ENCODE results near the gene PAXIP1.
A peak's percentile ranks its signal among the peaks of the same experiment; 100 is the strongest.

Gene PAXIP1

DNA sequence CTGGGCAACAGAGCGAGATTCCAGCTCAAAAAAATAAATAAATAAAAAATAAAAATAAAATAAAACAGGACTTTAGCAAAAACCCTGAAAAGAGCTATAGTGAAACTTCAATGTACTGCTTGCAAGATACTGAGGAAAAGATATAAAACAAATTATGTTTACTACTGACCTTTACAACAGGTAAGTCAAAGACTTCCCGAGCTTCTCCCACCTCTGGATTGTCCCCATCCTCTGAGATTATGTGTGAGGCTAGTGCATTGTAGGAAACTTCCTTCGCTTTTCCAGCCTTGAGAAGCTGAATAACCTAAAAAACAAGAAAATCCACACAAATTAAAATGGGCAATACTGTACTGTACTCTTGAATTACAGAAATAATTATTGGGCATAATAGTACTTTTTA lies 4.4 kb downstream of the PAXIP1 start:
- no peak overlapping the region for H3K4me3 ChIP-seq
- H3K9ac ChIP-seq, result no peak overlapping the region
- H3K27ac ChIP-seq, result no peak overlapping the region
- no peaks in the 10 kb centered on the region for H3K27me3 ChIP-seq
- peaks cover 16 to 26% (median 20%) of the 10 kb centered on the region in 10 experiments for H3K4me1 ChIP-seq
- H3K36me3 ChIP-seq, result peaks cover 45 to 67% (median 61%) of the 10 kb centered on the region in 11 experiments
- no peak overlapping the region for H3K4me2 ChIP-seq
- no peak for TF ChIP-seq Cebpa-rat (IDR thresholded peaks at IDR 0.05)
- H4K20me1 ChIP-seq, result peaks cover 0 to 37% (median 20%) of the 10 kb centered on the region in 11 experiments; a peak in 17 of 22 replicates
- H3K9me3 ChIP-seq (replicated peaks in 1 of 11), result no peaks in the 10 kb centered on the region

DNA sequence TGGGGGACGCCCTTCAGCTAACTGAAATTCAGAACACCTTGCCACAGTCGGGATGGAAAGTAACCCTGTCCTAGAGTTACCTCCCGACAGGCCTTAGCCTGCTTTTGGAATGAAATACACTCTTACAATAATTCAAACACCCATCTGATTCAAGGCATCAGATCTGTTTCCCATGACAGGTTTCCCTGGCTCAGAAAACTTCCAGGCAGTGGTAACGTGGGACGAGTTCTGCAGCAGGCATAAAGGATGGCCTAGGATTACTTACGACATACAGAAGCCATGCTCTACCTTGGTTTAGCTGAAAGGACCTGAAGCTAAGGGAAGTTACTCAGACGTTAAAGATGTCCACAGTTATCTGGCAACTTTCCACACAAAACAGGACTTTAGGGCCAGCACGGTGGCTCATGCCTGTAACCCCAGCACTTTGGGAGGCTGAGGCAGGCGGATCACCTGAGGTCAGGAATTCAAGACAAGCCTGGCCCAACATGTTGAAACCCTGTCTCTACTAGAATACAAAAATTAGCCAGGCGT lies 5.0 kb downstream of the PAXIP1 start:
- peaks cover 16 to 26% (median 20%) of the 10 kb centered on the region in 10 experiments for H3K4me1 ChIP-seq
- no peaks in the 10 kb centered on the region for H3K9me3 ChIP-seq (replicated peaks in 1 of 11)
- no peaks in the 10 kb centered on the region for H3K27me3 ChIP-seq
- no peak for TF ChIP-seq Cebpa-rat (IDR thresholded peaks at IDR 0.05)
- no peak overlapping the region for H3K9ac ChIP-seq
- peaks cover 51 to 73% (median 66%) of the 10 kb centered on the region in 11 experiments for H3K36me3 ChIP-seq
- no peak overlapping the region for H3K4me3 ChIP-seq
- H3K4me2 ChIP-seq, result no peak overlapping the region
- H4K20me1 ChIP-seq, result peaks cover 0 to 43% (median 20%) of the 10 kb centered on the region in 11 experiments; a peak in 17 of 22 replicates
- H3K27ac ChIP-seq, result no peak overlapping the region

- Histone ChIP-seq H3K9me3 (replicated peaks in 1 of 11) (no peaks in the 10 kb centered on the region), H3K4me3 (no peak overlapping the region), H4K20me1 (peaks cover 0 to 45% (median 20%) of the 10 kb centered on the region in 11 experiments; a peak in 17 of 22 replicates), H3K4me1 (peaks cover 13 to 23% (median 18%) of the 10 kb centered on the region in 10 experiments), H3K9ac (no peak overlapping the region), H3K27ac (no peak overlapping the region), H3K4me2 (no peak overlapping the region), H3K36me3 (peaks cover 59 to 84% (median 78%) of the 10 kb centered on the region in 11 experiments), H3K27me3 (no peaks in the 10 kb centered on the region)
- TF ChIP-seq Cebpa-rat (IDR thresholded peaks at IDR 0.05), result no peak
Measured at GRCh38 chr7:154996756-154997155, 6.2 kb downstream of the PAXIP1 start.

GRCh38 chr7:154996101-154996500 lies 6.8 kb downstream of the PAXIP1 start:
- H3K27me3 ChIP-seq, result no peaks in the 10 kb centered on the region

DNA sequence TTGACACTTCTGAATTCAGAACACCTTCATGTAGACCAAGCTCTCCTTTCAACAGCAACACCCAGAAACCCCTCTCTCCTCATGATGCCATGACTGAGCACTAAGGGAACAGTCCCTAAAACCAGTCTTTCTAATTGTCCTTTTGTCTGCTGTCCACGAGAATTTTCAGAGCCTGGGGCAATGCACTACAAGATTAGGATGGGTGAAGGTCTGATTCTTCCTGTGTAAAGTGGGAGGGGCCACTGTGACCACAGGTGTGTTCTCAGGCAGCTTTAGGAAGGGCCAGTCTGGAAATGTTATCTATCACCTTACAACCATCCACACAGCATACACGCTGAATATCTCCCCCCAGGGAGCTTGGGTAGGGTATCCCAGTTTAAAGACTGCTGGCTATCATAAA lies 7.9 kb downstream of the PAXIP1 start:
- Histone ChIP-seq H3K36me3 (peaks cover 69 to 100% (median 92%) of the 10 kb centered on the region in 11 experiments), H4K20me1 (peaks cover 0 to 34% (median 14%) of the 10 kb centered on the region in 11 experiments; a peak in 17 of 22 replicates), H3K4me3 (no peak overlapping the region), H3K9ac (no peak overlapping the region), H3K27ac (no peak overlapping the region), H3K4me2 (no peak overlapping the region), H3K9me3 (replicated peaks in 1 of 11) (no peaks in the 10 kb centered on the region), H3K4me1 (peaks cover 0 to 5% (median under 1%) of the 10 kb centered on the region in 10 experiments; a peak in 11 of 20 replicates), H3K27me3 (no peaks in the 10 kb centered on the region)
- no peak for TF ChIP-seq Cebpa-rat (IDR thresholded peaks at IDR 0.05)

More at GRCh38 chr7:154996101-154996500, 6.8 kb downstream of the PAXIP1 start:
- no peak overlapping the region for H3K4me3 ChIP-seq
- TF ChIP-seq Cebpa-rat (IDR thresholded peaks at IDR 0.05), result no peak
- H3K27ac ChIP-seq, result no peak overlapping the region
- H3K9ac ChIP-seq, result no peak overlapping the region
- peaks cover 0 to 44% (median 20%) of the 10 kb centered on the region in 11 experiments; a peak in 17 of 22 replicates for H4K20me1 ChIP-seq
- peaks cover 61 to 91% (median 84%) of the 10 kb centered on the region in 11 experiments for H3K36me3 ChIP-seq
- H3K4me1 ChIP-seq, result peaks cover 8 to 16% (median 12%) of the 10 kb centered on the region in 10 experiments
- no peaks in the 10 kb centered on the region for H3K9me3 ChIP-seq (replicated peaks in 1 of 11)
- no peak overlapping the region for H3K4me2 ChIP-seq

DNA sequence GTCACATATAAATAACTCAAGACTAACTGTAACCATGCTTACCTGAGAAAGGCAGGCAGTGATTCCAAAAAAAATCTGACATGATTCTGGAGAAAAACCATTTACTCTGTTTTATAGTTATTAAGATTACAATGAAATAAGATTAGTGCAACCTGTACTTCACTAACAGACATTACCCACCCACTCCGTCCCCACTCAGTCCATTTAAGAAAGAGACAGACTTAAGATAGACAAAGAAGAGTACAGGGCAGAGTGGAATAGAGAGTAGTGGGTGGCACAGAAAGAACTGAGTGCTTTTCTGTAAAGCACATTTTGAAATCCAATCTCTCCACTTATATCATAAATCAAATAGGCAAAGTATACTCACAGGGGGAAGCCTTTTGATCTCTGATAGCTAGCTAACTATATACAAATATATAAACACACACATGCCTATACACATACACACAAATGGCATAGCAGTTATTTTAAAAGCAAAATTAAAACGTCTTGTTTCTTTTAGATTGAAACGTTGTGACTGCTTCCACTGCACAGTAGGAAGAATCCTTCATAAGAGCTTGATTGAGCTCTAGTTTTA lies 11.9 kb downstream of the PAXIP1 start:
- Histone ChIP-seq H3K4me2 (no peak overlapping the region), H3K9me3 (replicated peaks in 1 of 11) (no peaks in the 10 kb centered on the region), H4K20me1 (peaks cover 0 to 21% (median 2%) of the 10 kb centered on the region in 11 experiments; a peak in 10 of 22 replicates), H3K36me3 (peaks cover 51 to 100% (median 87%) of the 10 kb centered on the region in 11 experiments), H3K4me3 (no peak overlapping the region), H3K27ac (no peak overlapping the region), H3K27me3 (no peaks in the 10 kb centered on the region), H3K4me1 (no peaks in the 10 kb centered on the region), H3K9ac (no peak overlapping the region)
- no peak for TF ChIP-seq Cebpa-rat (IDR thresholded peaks at IDR 0.05)

GRCh38 chr7:154987571-154987970 lies 15.4 kb downstream of the PAXIP1 start:
- Histone ChIP-seq H4K20me1 (peaks cover 0 to 25% (median 4%) of the 10 kb centered on the region in 11 experiments; a peak in 8 of 22 replicates), H3K27me3 (no peaks in the 10 kb centered on the region), H3K9ac (no peak overlapping the region), H3K36me3 (peaks cover 31 to 95% (median 71%) of the 10 kb centered on the region in 11 experiments), H3K4me1 (no peaks in the 10 kb centered on the region), H3K4me2 (no peak overlapping the region), H3K27ac (no peak overlapping the region), H3K4me3 (no peak overlapping the region), H3K9me3 (replicated peaks in 1 of 11) (no peaks in the 10 kb centered on the region)
- no peak for TF ChIP-seq Cebpa-rat (IDR thresholded peaks at IDR 0.05)

DNA sequence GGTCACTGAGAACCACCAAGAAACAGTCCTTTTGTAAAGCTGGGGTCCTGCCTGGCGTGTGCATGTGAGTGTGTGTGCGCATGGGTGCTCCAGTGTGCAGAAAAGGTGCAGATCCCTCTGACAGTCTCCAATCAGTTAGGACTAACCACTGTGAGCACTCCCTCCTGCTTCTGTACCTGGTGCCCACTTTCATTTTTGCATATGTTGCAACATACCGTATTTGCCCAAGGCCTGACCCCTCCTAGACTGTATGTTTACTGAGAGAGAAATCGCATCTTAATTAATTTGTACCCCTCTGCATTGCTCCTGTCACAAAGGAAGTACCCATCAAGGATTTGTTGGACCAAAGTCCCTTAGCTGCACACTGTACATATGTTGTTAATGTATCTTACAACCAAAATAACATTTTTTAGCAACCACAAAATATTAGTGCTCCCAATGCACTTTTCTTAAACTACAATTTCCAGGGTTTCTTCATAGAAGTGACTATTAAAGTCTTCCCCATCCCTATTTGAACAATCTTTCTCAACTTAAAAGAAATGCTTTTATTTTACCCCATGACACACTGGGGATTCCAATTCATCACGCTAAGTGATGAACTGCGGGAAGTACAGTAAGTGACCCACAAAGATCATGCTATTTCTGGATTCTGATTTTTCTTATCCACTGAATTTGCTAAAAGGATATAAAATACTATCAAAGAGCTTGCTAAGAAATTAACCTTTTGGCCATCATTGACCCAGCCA lies 16.6 kb downstream of the PAXIP1 start:
- Histone ChIP-seq H3K27ac (no peak overlapping the region), H3K27me3 (no peaks in the 10 kb centered on the region), H4K20me1 (peaks cover 0 to 17% (median 4%) of the 10 kb centered on the region in 11 experiments; a peak in 8 of 22 replicates), H3K4me1 (no peaks in the 10 kb centered on the region), H3K9ac (no peak overlapping the region), H3K4me2 (no peak overlapping the region), H3K9me3 (replicated peaks in 1 of 11) (no peaks in the 10 kb centered on the region), H3K36me3 (peaks cover 25 to 93% (median 65%) of the 10 kb centered on the region in 11 experiments), H3K4me3 (no peak overlapping the region)
- TF ChIP-seq Cebpa-rat (IDR thresholded peaks at IDR 0.05), result 0 out of 22 replicates have a peak, but pooled peaks of 1 of the 11 experiments have one; percentile 13

- Histone ChIP-seq H4K20me1 (peaks cover 0 to 17% (median 4%) of the 10 kb centered on the region in 11 experiments; a peak in 8 of 22 replicates), H3K27ac (no peak overlapping the region), H3K4me1 (no peaks in the 10 kb centered on the region), H3K9ac (no peak overlapping the region), H3K4me2 (no peak overlapping the region), H3K9me3 (replicated peaks in 1 of 11) (no peaks in the 10 kb centered on the region), H3K36me3 (peaks cover 27 to 93% (median 67%) of the 10 kb centered on the region in 11 experiments), H3K4me3 (no peak overlapping the region), H3K27me3 (no peaks in the 10 kb centered on the region)
- TF ChIP-seq Cebpa-rat (IDR thresholded peaks at IDR 0.05), result no peak
Measured at GRCh38 chr7:154985230-154985629, 17.7 kb downstream of the PAXIP1 start.

Measured in BLaER1 treated with 17β-estradiol and CSF1 and Interleukin-3, amounts not matched to agents 10 nM and 100 nM (cell line).